K562 (cell line): Measurements from ENCODE around the gene FSCN2. TPM values are rescaled to one million over a fixed set of nuclear protein-coding genes. Genes with fewer than 3 reads are reported as not detected.

Experiments used
- BHLHE40 ChIP-seq: IDR thresholded peaks from 2 replicates; pipeline ENCODE4 v1.6.1; 2011; ENCODE audit warnings: low read length, improper control_type of control experiment
- CTCF ChIP-seq, 3 experiments: IDR thresholded peaks in 2 of 3; conservative IDR thresholded peaks in 1 of 3; 2 replicates each; pipeline ENCODE4 v1.5.1; 2011 to 2012; ENCODE audit warnings: low read length in 3 of 3, mild to moderate bottlenecking in 3 of 3, control low read depth in 2 of 3, improper control_type of control experiment in 1 of 3, inconsistent platforms in 1 of 3, low read depth in 1 of 3, mixed read lengths in 1 of 3, moderate library complexity in 1 of 3; ENCODE audit not compliant: insufficient read depth in 2 of 3
- ESRRA ChIP-seq: fragments of 450-650 bp; IDR thresholded peaks from 2 replicates; pipeline ENCODE4 v1.6.1; 2014; ENCODE audit warnings: low read depth, mild to moderate bottlenecking, moderate library complexity, borderline replicate concordance
- JUND ChIP-seq, 2 experiments: IDR thresholded peaks; 2 replicates in 1 of 2; 3 replicates in 1 of 2; pipeline ENCODE4 v1.6.1; 2011; ENCODE audit warnings: borderline replicate concordance in 2 of 2, low read depth in 2 of 2, low read length in 2 of 2, improper control_type of control experiment in 1 of 2, missing biosample characterization in 1 of 2, missing genetic modification characterization in 1 of 2, missing genetic modification reagents in 1 of 2
- KLF10 ChIP-seq: fragments of 250-450 bp; sonication (Bioruptor Pico); IDR thresholded peaks from 2 replicates; pipeline ENCODE4 v1.6.1; 2021; ENCODE audit warnings: matching md5 sums
- KLF13 ChIP-seq: fragments of 450-650 bp; IDR thresholded peaks from 2 replicates; pipeline ENCODE4 v1.6.1; 2016; ENCODE audit warnings: missing genetic modification characterization, low read depth, mild to moderate bottlenecking, missing compliant biosample characterization, moderate library complexity, borderline replicate concordance
- MNT ChIP-seq, 2 experiments: fragments of 450-650 bp; conservative IDR thresholded peaks; 2 replicates each; pipeline ENCODE4 v1.6.1; 2017; ENCODE audit warnings: mild to moderate bottlenecking in 2 of 2, moderate library complexity in 2 of 2
- NFE2 ChIP-seq: IDR thresholded peaks from 2 replicates; pipeline ENCODE4 v1.6.1; 2014; ENCODE audit warnings: antibody characterized with exemption, low read depth
- SIN3A ChIP-seq, 2 experiments: fragments of 150-350 bp in 1 of 2; IDR thresholded peaks; 2 replicates each; pipeline ENCODE4 v1.6.1; 2011 to 2016; ENCODE audit warnings: borderline replicate concordance in 2 of 2, low read depth in 2 of 2, low read length in 2 of 2, mild to moderate bottlenecking in 2 of 2, moderate library complexity in 2 of 2; ENCODE audit not compliant: control insufficient read depth in 1 of 2
- SMC3 ChIP-seq: conservative IDR thresholded peaks from 2 replicates; pipeline ENCODE4 v1.6.1; 2011; ENCODE audit warnings: low read depth, low read length, improper control_type of control experiment; ENCODE audit not compliant: insufficient read depth
- SP1 ChIP-seq: sonication (generic); formaldehyde crosslinking; IDR thresholded peaks from 2 replicates; pipeline ENCODE4 v1.8.1; 2022; ENCODE audit warnings: mild to moderate bottlenecking, missing genetic modification reagents
- TBP ChIP-seq: optimal IDR thresholded peaks from 2 replicates; pipeline ENCODE3; 2011; ENCODE audit warnings: low read depth, low read length, improper control_type of control experiment
- ZC3H4 ChIP-seq: sonication (generic); formaldehyde crosslinking; IDR thresholded peaks from 2 replicates; pipeline ENCODE4 v1.9.0; 2021; ENCODE audit warnings: missing genetic modification reagents, borderline replicate concordance
- ZFX ChIP-seq: sonication (generic); formaldehyde crosslinking; IDR thresholded peaks from 2 replicates; pipeline ENCODE4 v1.8.0; 2022; ENCODE audit warnings: mild to moderate bottlenecking, missing genetic modification reagents, moderate library complexity
- ZNF436 ChIP-seq: fragments of 250-450, 450-650 bp; sonication (Bioruptor Pico); formaldehyde crosslinking; IDR thresholded peaks from 2 replicates; pipeline ENCODE4 v1.7.0; 2020; ENCODE audit warnings: mild to moderate bottlenecking
- polyA plus RNA-seq, 8 experiments: library from polyadenylated mRNA; depleted of rRNA in 4 of 8; stranded (reverse) in 5 of 8; unstranded in 3 of 8; fragments of >200 nt; fragmentation: Nextera tagmentation in 2 of 8; fragmentation: Illumina TruSeq in 1 of 8; extraction: Ambion mirVana in 2 of 8; extraction: Trizol in 1 of 8; gene quantifications; 2 replicates each; pipeline versions ENCODE4 v1.2.1 to v1.2.3, GENCODE V29; 2011 to 2014; ENCODE audit warnings: inconsistent platforms in 1 of 8, missing spikeins in 1 of 8
- total RNA-seq, 7 experiments: library from RNA; depleted of rRNA in 6 of 7; stranded (reverse); fragments of >200 nt in 6 of 7; fragmentation: Illumina TruSeq in 2 of 7; extraction: Trizol in 2 of 7; gene quantifications; 2 replicates each; pipeline versions ENCODE4 v1.2.1 to v1.2.3, GENCODE V29; 2011 to 2021; ENCODE audit warnings: low replicate concordance in 1 of 7

Gene FSCN2
- total and polyA plus RNA-seq, 9 of the 15 experiments (the other 6 are each of a cell fraction or from before 2014, with no cell fraction given), result 0.08 TPM; not detected in 8

DNA sequence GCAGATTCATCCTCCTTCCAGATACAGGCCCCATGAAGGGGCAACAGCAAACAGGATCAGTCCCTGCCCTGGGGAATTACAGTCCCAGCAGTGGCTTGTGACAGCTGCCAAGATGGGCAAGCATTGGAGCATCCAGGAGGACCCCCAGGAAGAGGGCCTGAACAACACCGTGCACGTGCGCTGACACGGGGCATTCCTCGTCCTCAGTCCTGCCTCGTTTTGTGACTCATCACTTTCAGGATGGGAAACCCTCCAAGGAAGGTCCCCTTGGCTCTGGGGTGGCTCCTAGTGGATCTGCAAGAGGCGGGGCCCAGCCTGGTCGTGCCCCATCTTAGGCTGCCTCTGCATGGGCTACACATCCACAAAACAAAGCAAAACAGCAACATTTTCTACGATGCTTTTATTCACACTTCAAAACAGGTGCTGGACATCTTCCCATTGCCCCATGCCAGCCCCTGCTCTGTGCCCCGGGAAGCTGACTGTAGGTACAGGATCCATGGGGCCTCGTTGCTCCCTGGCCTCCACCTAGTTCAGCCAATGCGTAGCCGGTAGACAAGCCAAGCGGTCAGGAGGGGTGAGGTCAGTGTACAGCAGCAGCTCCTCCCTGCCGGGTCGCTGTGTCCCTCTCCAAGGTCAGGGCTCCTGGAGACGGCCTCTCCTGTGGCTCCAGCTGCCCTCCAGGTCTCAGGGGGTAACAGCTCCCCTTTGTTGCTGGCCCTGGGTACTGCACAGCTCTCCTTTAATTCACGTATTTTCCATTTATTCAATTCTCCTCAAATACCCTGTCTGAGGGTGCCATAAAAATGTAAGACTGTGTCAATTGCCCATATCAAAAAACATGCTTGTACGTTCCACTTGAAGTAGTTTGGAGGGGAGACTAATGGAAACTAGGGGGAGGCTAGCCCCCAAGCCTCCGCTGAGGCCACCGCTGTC lies 47.8 kb upstream of the FSCN2 start (continued):
- peak in 2 of 3 experiments; percentile 22 to 31; a peak in 1 of 6 replicates for TF ChIP-seq CTCF (IDR thresholded peaks at IDR 0.05 in 2 of 3, conservative IDR thresholded peaks at IDR 0.05 in 1 of 3; ENCODE audit: insufficient read depth in 2 of 3, low read depth in 1 of 3, low read length in 3 of 3)
- TF ChIP-seq SIN3A (IDR thresholded peaks at IDR 0.05; ENCODE audit: borderline replicate concordance in 2 of 2, control insufficient read depth in 1 of 2, low read depth in 2 of 2, low read length in 2 of 2), result no peak
- peak; percentile 86 for TF ChIP-seq BHLHE40
- peak; percentile 87 for TF ChIP-seq ESRRA
- peak; percentile 68 for TF ChIP-seq NFE2
- peak; percentile 55 for TF ChIP-seq ZFX (CRISPR knock-in tag)
- TF ChIP-seq ZNF436 (CRISPR knock-in tag), result no peak
- peak; percentile 22; the same call in 1 of the 2 replicates for TF ChIP-seq JUND (IDR thresholded peaks at IDR 0.05; ENCODE audit: borderline replicate concordance, low read depth, low read length)
- TF ChIP-seq JUND (tag; IDR thresholded peaks at IDR 0.05; ENCODE audit: borderline replicate concordance, low read depth, low read length), result 0 out of 3 replicates have a peak, but pooled peaks have one; percentile 19
- TF ChIP-seq SP1 (CRISPR knock-in tag), result 0 out of 2 replicates have a peak, but pooled peaks have one; percentile 4
- no peak for TF ChIP-seq KLF10 (CRISPR knock-in tag)
- TF ChIP-seq MNT (conservative IDR thresholded peaks at IDR 0.05), result peak; percentile 36 to 73; a peak in 2 of 4 replicates
- TF ChIP-seq SMC3, result 0 out of 2 replicates have a peak, but pooled peaks have one; percentile 14
- 0 out of 2 replicates have a peak, but pooled peaks have one; percentile 46 for TF ChIP-seq ZC3H4 (CRISPR knock-in tag)
- TF ChIP-seq KLF13, result no peak
- TF ChIP-seq TBP, result peak; percentile 32
